HL-60 (cell line): ENCODE results near the gene PKDCC.

Experiments
- DNase-seq, 2 experiments: peaks; one replicate each; pipeline ENCODE4 v3.0.0-alpha.2; 2010 to 2020; ENCODE audit warnings: low read depth in 1 of 2, low spot score in 1 of 2
- H3K27ac ChIP-seq: fragments of 250-450 bp; sonication (Bioruptor Pico); replicated peaks from 2 replicates; pipeline ENCODE4 v1.5.1; 2020; ENCODE audit warnings: mild to moderate bottlenecking, moderate library complexity
- H3K27me3 ChIP-seq: fragments of 250-450 bp; sonication (Bioruptor Pico); 2 replicates; pipeline ENCODE4 v1.5.1; 2021; ENCODE audit warnings: mild to moderate bottlenecking, moderate library complexity; ENCODE audit not compliant: insufficient read depth, poor library complexity, severe bottlenecking
- H3K4me3 ChIP-seq: replicated peaks from 2 replicates; pipeline ENCODE4 v1.5.1; 2011; ENCODE audit warnings: mild to moderate bottlenecking, control low read depth, low read length; ENCODE audit not compliant: insufficient read depth
- GABPA ChIP-seq: IDR thresholded peaks from 2 replicates; pipeline ENCODE4 v1.6.1; 2012; ENCODE audit warnings: low read depth
- POLR2AphosphoS5 ChIP-seq: IDR thresholded peaks from 2 replicates; pipeline ENCODE4 v1.6.1; 2012; ENCODE audit warnings: low read depth
- SPI1 ChIP-seq: IDR thresholded peaks from 2 replicates; pipeline ENCODE4 v1.6.1; 2012; ENCODE audit warnings: low read depth, mild to moderate bottlenecking, borderline replicate concordance
- TF ChIP-seq, protein P1 (sequence below): IDR thresholded peaks from 2 replicates; pipeline ENCODE4 v1.6.1; 2012; ENCODE audit warnings: low read depth; ENCODE audit not compliant: insufficient replicate concordance
- TF ChIP-seq, protein P2 (sequence below): IDR thresholded peaks from one replicate; pipeline ENCODE4 v1.5.1; 2011; ENCODE audit warnings: low read length, control low read depth, inconsistent platforms; ENCODE audit not compliant: insufficient read depth

Gene PKDCC

DNA sequence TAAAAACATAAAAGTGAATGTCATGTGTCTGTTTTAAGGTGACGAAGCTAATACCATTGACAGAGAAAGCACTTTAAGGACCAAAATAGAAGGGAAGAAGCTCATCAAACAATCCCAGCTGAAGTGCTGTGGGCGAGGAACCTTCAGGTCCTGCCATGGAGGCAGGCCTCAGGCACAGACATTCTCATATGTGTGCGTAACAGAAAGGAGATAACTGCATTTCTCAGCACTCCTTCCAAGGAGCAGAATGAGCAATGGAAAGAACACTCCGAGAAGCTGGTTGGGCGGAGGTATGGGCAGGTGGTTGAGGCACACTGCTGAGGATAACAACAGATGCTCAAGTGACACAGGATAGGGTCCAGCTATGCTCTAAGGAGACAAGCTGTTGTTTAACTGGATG is 42.4 kb downstream of the PKDCC start:
- H3K4me3 ChIP-seq: no peak overlapping the region

DNA sequence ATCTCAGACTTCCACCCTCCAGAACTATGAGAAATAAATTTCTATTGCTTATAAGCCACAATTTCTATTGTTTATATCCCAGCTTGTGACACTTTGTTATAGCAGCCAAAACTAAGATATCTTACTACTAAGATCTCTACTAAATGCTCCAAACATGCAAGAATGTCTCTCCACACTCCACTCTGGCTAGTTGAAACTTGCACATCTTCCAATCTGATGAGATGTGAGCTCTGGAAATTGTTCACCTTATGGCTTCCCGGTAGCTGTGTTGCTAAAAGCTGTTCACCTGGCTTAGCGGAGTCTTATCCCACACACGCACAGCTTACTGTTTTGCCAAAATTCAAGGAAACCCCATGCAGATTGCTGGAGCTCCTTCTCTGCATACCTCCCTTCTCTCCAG is 43.9 kb downstream of the PKDCC start:
- H3K27me3 ChIP-seq: no peaks in the 10 kb centered on the region
- no peak for TF ChIP-seq SPI1
- no peak for DNase-seq
- no peak overlapping the region for H3K27ac ChIP-seq
- H3K4me3 ChIP-seq: no peak overlapping the region

More for the DNA sequence above, 42.4 kb downstream of the PKDCC start:
- TF ChIP-seq, protein P1, sequence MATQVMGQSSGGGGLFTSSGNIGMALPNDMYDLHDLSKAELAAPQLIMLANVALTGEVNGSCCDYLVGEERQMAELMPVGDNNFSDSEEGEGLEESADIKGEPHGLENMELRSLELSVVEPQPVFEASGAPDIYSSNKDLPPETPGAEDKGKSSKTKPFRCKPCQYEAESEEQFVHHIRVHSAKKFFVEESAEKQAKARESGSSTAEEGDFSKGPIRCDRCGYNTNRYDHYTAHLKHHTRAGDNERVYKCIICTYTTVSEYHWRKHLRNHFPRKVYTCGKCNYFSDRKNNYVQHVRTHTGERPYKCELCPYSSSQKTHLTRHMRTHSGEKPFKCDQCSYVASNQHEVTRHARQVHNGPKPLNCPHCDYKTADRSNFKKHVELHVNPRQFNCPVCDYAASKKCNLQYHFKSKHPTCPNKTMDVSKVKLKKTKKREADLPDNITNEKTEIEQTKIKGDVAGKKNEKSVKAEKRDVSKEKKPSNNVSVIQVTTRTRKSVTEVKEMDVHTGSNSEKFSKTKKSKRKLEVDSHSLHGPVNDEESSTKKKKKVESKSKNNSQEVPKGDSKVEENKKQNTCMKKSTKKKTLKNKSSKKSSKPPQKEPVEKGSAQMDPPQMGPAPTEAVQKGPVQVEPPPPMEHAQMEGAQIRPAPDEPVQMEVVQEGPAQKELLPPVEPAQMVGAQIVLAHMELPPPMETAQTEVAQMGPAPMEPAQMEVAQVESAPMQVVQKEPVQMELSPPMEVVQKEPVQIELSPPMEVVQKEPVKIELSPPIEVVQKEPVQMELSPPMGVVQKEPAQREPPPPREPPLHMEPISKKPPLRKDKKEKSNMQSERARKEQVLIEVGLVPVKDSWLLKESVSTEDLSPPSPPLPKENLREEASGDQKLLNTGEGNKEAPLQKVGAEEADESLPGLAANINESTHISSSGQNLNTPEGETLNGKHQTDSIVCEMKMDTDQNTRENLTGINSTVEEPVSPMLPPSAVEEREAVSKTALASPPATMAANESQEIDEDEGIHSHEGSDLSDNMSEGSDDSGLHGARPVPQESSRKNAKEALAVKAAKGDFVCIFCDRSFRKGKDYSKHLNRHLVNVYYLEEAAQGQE: no peak
- TF ChIP-seq GABPA (no peak), SPI1 (no peak), POLR2AphosphoS5 (no peak)
- TF ChIP-seq, protein P2, sequence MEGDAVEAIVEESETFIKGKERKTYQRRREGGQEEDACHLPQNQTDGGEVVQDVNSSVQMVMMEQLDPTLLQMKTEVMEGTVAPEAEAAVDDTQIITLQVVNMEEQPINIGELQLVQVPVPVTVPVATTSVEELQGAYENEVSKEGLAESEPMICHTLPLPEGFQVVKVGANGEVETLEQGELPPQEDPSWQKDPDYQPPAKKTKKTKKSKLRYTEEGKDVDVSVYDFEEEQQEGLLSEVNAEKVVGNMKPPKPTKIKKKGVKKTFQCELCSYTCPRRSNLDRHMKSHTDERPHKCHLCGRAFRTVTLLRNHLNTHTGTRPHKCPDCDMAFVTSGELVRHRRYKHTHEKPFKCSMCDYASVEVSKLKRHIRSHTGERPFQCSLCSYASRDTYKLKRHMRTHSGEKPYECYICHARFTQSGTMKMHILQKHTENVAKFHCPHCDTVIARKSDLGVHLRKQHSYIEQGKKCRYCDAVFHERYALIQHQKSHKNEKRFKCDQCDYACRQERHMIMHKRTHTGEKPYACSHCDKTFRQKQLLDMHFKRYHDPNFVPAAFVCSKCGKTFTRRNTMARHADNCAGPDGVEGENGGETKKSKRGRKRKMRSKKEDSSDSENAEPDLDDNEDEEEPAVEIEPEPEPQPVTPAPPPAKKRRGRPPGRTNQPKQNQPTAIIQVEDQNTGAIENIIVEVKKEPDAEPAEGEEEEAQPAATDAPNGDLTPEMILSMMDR: no peak
- Histone ChIP-seq H3K27ac (no peak overlapping the region), H3K27me3 (no peaks in the 10 kb centered on the region)
- DNase-seq: no peak

DNA sequence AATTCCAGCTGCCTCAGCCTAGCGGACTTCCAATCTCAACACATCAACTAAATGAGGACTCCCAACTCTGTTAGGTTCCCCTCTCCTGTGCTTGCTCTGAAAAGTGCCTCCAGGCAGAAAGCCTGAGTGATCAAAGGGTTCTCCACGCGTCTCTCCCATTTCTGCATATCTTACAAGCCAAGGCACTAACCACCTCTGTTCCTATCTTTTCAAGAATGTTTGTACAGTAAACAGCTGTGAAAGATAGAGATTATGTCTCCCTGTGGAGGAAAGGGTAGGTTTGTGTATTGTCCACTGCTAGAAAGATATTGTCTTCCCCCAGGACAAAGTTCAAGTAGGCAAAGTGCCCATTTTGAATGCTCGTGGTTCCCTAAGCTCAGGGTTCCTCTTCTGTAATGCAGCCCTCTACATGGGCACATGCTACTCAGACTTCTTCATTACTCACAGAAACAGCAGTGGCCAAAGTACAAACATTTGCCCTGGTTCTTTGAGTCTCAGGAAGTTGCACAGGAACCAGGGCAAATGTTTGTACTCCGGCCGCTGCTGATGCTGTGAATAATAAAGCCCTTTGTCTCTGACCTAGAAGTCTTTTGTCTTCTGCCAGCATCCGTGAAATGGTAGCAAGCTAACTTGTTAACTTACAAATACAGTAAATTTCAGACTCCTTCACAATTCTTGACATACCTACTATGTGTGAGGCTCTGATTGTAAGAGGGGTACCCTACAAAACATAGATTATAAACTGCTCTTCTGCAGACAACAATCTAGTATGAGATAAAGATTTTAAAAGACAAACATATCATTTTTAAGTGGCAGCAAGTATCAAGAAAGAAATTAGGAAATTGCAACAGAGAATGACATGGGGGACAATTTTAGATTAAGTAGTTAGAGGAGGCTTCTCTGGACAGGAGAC is 44.5 kb downstream of the PKDCC start:
- no peak overlapping the region for H3K4me3 ChIP-seq
- H3K27ac ChIP-seq: no peak overlapping the region
- DNase-seq: peak in 1 of 2 experiments; percentile 28
- TF ChIP-seq, protein P2: no peak
- TF ChIP-seq SPI1 (no peak), POLR2AphosphoS5 (no peak), GABPA (no peak)
- TF ChIP-seq, protein P1: no peak
- no peaks in the 10 kb centered on the region for H3K27me3 ChIP-seq

DNA sequence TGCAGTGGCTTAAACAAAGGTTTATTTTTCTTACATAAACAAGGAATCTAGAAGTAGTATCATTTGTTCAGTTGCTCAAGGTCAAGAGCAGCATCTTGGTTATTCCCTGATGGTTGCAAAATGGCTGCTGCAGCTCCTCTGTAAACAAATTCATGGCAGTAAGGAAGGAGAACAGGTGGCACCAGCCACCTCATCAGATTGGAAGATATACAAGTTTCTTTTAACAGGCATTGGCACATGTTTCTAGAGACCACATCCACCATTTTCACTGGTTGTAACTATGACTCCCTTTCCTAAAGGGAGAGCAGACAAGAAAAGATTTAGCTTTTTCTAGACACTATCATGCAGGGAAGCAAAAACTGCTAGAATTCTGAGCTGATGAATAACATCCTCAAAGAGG is 46.3 kb downstream of the PKDCC start:
- Histone ChIP-seq H3K27me3 (no peaks in the 10 kb centered on the region), H3K27ac (no peak overlapping the region), H3K4me3 (no peak overlapping the region)
- no peak for TF ChIP-seq SPI1
- TF ChIP-seq, protein P1: no peak
- TF ChIP-seq, protein P2: no peak
- TF ChIP-seq POLR2AphosphoS5: no peak
- no peak for TF ChIP-seq GABPA
- no peak for DNase-seq
